ENCODE data around the gene FRAS1.
"Not testable (repeated sequence)": the region's sequence is repeated elsewhere in the genome, so short reads cannot be mapped to it uniquely, and the experiment has no call there.

Gene FRAS1, protein sequence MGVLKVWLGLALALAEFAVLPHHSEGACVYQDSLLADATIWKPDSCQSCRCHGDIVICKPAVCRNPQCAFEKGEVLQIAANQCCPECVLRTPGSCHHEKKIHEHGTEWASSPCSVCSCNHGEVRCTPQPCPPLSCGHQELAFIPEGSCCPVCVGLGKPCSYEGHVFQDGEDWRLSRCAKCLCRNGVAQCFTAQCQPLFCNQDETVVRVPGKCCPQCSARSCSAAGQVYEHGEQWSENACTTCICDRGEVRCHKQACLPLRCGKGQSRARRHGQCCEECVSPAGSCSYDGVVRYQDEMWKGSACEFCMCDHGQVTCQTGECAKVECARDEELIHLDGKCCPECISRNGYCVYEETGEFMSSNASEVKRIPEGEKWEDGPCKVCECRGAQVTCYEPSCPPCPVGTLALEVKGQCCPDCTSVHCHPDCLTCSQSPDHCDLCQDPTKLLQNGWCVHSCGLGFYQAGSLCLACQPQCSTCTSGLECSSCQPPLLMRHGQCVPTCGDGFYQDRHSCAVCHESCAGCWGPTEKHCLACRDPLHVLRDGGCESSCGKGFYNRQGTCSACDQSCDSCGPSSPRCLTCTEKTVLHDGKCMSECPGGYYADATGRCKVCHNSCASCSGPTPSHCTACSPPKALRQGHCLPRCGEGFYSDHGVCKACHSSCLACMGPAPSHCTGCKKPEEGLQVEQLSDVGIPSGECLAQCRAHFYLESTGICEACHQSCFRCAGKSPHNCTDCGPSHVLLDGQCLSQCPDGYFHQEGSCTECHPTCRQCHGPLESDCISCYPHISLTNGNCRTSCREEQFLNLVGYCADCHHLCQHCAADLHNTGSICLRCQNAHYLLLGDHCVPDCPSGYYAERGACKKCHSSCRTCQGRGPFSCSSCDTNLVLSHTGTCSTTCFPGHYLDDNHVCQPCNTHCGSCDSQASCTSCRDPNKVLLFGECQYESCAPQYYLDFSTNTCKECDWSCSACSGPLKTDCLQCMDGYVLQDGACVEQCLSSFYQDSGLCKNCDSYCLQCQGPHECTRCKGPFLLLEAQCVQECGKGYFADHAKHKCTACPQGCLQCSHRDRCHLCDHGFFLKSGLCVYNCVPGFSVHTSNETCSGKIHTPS (N-terminal part only)

GRCh38 chr4:78057135-78057599 lies at the start of gene FRAS1:
Gene FRAS1, plus strand, starts transcription at chr4:78057323. Its CDS starts 687 bp downstream, at chr4:78058010.
- DNase-seq: peak; percentile 58

GRCh38 chr4:78011003-78011402 lies 46.1 kb upstream of the FRAS1 start:
- DNase-seq: not testable (repeated sequence)

GRCh38 chr4:78014889-78015886 lies 41.9 kb upstream of the FRAS1 start:
- peak; percentile 87 for DNase-seq

DNA sequence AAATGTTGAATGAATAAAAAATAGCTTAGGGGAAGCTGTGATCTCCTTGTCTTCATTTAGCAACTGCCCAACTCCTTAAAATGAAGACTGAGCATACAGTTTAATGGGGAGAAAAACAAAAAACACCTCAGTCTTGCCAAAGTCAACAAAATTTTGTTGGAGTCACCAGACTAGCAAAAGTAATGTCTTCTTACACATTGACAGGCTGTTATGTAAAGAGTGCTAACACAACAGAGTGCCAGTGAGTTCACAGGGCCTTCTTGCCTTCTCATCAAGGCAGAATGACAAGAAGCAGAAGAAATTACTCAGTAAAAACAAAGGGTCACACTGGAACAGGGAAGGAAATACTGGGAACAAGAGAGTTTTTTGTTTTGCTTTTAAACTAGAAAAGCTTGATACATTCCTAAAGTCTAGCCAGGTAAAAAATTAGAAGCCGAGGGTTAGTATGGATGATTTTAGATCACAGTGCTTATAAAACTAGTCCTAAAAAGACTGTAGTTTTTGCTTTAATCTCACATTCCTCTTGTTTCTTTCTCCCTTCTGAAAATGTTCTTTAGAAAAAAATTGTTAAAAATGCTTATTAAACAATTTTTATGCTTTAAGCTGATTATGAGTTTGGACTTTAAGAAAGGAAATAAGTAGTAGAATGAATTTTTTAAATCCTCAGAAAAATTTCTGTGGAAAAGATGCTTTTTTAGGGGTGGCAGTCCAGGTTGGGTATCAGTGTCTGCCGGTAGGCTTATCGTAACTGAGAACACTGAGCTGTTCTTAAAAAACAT lies 38.7 kb upstream of the FRAS1 start:
- no peak for DNase-seq

- DNase-seq: no peak
Observed at GRCh38 chr4:78019414-78019813, 37.7 kb upstream of the FRAS1 start.

GRCh38 chr4:78020677-78021076 lies 36.4 kb upstream of the FRAS1 start:
- DNase-seq: peak; percentile 86

- no peak for DNase-seq
Observed at GRCh38 chr4:78022517-78022916, 34.6 kb upstream of the FRAS1 start.

- DNase-seq: no peak
Observed at GRCh38 chr4:78024085-78024484, 33.0 kb upstream of the FRAS1 start.

GRCh38 chr4:78024576-78025091 lies 32.5 kb upstream of the FRAS1 start:
- DNase-seq: no peak

- no peak for DNase-seq
Observed at GRCh38 chr4:78031417-78031950, 25.6 kb upstream of the FRAS1 start.

DNA sequence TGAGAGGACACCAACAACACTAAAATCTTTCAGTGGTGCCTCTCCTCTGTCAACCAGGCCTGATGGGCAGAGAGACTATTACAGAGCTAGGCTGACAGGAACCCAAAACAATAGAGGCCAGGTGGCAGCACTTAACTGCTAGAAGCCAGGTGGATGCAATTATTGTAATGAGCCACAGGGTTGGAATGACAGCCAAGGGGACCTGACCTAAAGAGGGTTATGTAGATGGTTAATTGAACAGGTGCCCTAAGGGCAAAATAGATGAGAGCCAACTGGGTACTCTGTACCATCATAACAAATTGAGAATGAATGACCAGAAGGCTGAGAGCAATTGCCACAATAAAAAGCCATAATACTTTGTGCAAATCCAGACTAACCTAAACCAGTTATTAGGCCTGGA lies 24.7 kb upstream of the FRAS1 start:
- DNase-seq: peak; percentile 58

DNA sequence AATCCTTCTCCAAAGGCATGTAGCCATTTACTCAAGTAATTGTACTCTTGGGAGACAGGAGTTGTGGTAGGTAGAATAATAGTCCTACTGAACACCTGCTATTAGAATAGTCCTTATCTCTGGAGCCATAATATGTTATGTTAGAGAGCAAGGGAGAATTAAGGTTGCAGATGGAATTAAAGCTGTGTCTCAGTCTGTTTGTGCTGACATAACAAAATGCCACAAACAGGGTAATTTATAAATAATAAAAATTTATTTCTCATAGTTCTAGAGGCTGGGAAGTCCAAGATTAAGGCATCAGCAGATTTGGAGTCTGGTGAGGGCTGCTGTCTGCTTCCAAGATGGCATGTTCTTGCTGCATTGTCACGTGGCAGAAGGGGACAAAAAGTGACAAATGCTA lies 24.2 kb upstream of the FRAS1 start:
- no peak for DNase-seq

DNA sequence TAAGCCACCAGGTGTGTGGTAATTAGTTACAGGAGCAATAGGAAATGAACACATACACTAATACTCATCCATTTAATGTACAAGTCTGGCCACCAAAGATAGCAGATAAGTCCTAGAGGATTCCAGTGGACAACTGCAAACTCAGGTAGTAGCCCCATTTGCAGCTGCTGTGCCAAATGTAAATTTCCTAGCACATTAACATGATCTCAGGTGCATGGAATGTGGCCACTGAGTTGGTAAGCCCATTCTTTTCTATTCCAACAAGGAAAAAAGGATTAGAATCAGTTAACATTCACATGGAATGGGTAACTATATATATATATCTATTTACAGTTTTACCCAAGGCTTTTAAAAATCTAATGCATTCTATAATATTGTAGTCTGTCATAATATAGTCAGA lies 23.3 kb upstream of the FRAS1 start:
- no peak for DNase-seq

DNA sequence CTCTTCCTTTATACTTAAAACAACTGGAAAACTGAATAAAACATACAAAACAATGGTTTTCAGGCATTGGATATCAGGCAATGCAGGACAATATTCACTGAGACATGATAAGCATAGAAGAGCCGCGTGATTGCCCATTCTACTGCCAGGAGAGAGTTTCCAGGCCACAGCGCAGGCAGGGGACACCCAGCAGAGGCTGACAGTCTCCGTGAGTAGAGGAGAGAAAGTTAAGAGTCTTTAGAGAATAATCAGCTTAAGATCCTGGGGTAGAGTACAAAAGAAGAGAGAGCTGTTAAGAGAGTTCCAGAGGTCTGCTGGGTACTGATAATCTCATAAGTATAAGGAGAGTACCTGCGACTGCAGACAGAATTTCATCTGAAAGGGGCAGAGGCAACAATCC lies 18.4 kb upstream of the FRAS1 start:
- DNase-seq: no peak

DNA sequence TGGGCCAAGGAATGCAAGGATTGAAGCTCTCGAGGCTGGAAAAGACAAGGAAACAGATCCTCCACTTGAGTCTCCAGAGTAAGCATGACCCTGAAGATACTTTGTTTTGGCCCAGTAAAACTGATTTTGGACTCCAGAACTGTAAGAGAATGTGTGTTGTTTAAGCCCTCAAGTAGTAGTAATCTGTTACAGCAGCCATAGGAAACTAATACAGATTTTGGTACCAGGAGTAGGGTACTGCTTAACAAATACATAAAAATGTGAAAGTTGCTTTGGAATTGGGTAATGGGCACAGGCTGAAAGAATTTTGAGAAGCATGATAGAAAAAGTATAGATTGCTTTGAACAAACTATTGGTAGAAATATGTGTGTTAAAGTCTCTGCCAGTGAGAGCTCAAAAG lies 17.4 kb upstream of the FRAS1 start:
- DNase-seq: no peak

DNA sequence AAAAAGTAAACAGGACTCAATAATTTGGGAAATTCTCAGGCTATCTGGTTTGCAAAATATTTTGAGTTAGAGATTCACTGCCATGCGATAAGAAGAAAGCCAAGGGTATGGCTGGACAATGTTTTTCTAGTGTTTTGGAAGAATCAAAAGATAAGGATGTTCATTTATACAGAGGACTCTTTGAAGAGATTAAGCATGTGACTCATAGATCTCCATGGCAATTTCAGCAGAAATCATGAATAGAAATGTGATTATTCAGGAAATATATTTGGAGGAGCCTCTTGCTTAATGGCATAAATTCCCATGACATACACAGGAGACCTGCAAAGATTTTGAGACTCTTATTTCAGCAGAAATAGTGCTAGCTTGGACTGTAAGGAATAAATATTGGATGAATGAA lies 16.7 kb upstream of the FRAS1 start:
- no peak for DNase-seq

GRCh38 chr4:78047366-78047765 lies 9.8 kb upstream of the FRAS1 start:
- no peak for DNase-seq

DNA sequence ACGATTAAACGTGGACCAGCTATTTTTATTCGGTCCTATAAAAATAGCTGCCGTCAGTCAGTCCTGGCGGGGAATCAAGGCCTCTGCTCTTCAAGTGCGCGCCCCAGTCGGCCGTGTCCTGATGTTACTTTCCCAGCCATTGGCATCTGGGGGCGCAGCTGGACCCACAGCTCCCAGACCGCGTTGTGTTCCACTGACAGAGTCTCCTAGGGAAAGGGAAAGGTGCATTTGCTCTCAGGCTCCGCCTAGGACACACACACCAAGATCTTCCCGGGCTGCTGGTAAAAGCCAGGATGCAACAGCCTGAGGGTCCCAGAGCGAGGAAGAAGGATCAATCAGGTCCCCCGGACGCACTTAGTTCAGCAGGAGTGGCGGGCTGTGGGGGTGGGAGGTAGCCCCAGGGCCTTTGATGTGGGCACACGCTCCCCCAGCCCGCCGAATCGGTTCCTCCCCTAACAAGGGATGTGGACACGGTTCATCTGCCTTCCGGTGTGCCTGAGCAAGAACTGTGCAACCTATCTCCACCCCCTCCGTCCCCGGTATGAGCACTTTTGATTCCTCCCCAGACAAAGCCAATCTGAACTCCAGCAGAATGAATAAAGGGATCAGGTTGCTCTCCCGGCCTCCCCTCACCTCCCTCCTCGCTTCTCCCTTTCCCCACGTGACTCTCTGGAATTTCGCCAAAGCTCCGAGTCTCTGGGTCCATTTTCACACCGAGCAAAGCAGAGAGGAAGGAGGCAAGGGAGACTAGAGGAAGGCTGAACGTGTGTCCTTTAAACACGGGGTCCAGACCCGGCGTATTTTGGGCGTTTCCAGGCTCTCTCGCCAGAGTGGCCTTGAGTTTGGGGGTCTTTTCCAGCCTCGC lies 626 bp upstream of the FRAS1 start:
- DNase-seq: peak; percentile 91

Data from DMS53 (cell line).